ENCODE measurements around the gene ATE1. TPM values are rescaled to one million over a fixed set of nuclear protein-coding genes. Genes with fewer than 3 reads are reported as not detected.

ATE1 gene
- total RNA-seq, 1 donor from 2014 or later = 24.9 TPM

DNA sequence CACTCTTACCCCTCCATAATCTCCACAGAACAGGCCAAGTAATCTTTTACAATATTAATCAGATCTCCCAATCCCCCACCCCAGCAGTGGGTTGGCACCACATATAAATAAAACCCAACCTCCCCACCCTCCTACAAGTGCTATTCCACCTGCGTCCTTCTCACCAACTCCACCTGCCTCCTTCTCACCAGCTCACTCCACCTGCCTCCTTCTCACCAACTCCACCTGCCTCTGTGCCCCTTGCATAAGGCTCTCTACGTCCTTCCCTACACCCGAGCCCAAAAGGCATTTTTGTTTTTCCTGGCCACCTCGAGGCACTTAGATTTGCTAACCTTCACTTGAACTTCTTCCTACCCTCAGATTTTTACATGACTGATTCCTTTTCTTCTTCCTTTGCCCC is 89.7 kb downstream of the ATE1 start:
- H3K4me3 ChIP-seq (ENCODE audit: low read depth, low read length) = no peak overlapping the region
- TF ChIP-seq, protein P1, sequence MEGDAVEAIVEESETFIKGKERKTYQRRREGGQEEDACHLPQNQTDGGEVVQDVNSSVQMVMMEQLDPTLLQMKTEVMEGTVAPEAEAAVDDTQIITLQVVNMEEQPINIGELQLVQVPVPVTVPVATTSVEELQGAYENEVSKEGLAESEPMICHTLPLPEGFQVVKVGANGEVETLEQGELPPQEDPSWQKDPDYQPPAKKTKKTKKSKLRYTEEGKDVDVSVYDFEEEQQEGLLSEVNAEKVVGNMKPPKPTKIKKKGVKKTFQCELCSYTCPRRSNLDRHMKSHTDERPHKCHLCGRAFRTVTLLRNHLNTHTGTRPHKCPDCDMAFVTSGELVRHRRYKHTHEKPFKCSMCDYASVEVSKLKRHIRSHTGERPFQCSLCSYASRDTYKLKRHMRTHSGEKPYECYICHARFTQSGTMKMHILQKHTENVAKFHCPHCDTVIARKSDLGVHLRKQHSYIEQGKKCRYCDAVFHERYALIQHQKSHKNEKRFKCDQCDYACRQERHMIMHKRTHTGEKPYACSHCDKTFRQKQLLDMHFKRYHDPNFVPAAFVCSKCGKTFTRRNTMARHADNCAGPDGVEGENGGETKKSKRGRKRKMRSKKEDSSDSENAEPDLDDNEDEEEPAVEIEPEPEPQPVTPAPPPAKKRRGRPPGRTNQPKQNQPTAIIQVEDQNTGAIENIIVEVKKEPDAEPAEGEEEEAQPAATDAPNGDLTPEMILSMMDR (IDR thresholded peaks at IDR 0.05; ENCODE audit: insufficient read depth, low read length, poor library complexity, severe bottlenecking) = no peak
- no peaks in the 10 kb centered on the region for H3K27me3 ChIP-seq (ENCODE audit: control insufficient read depth, insufficient read depth, low read length)
- no peak for DNase-seq (ENCODE audit: low read depth)
- no peaks in the 10 kb centered on the region for H3K36me3 ChIP-seq (ENCODE audit: control insufficient read depth, insufficient read depth, low read length)

DNA sequence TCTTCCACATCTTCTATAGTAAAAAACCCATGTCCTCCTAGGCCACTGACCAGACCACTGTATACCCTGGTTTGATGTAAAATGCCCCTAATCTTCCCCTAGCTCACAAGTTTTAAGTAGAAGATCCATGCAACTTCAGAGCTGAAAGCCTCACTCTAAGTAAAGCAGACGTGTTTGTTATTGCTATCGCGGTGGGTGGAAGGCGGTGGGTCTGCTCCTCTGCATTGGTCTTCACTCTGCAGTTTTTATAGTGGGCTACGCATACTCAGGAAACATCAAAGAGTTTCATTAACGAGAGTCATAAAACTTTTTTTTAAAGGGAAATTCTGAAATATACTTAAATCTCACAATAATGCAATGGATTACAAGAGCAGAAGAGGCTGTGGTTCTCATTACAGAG is 91.7 kb downstream of the ATE1 start:
- DNase-seq (ENCODE audit: low read depth) = no peak
- TF ChIP-seq, protein P1 (IDR thresholded peaks at IDR 0.05; ENCODE audit: insufficient read depth, low read length, poor library complexity, severe bottlenecking) = no peak
- Histone ChIP-seq H3K36me3 (ENCODE audit: control insufficient read depth, insufficient read depth, low read length) (no peaks in the 10 kb centered on the region), H3K4me3 (ENCODE audit: low read depth, low read length) (no peak overlapping the region), H3K27me3 (ENCODE audit: control insufficient read depth, insufficient read depth, low read length) (no peaks in the 10 kb centered on the region)

DNA sequence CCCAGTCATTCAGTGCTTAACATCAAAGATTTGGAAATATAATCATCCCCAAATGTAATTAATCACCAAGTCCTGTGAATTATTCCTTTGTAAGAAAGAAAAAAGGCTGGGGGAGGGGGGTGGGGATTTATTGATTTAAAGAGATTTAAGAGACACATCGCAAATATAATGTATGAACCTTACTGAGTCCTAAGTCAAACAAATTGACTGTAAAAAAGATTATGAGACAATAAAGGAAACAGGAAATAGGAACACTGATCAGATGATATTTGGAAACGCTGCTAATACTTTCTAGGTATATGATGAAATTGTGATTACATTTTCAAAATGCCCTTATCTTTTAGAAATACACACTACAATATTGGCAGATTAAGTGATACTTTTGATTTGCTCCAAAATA is 92.5 kb downstream of the ATE1 start:
- Histone ChIP-seq H3K4me3 (ENCODE audit: low read depth, low read length) (no peak overlapping the region), H3K36me3 (ENCODE audit: control insufficient read depth, insufficient read depth, low read length) (no peaks in the 10 kb centered on the region), H3K27me3 (ENCODE audit: control insufficient read depth, insufficient read depth, low read length) (no peaks in the 10 kb centered on the region)
- TF ChIP-seq, protein P1 (IDR thresholded peaks at IDR 0.05; ENCODE audit: insufficient read depth, low read length, poor library complexity, severe bottlenecking) = no peak
- DNase-seq (ENCODE audit: low read depth) = no peak

DNA sequence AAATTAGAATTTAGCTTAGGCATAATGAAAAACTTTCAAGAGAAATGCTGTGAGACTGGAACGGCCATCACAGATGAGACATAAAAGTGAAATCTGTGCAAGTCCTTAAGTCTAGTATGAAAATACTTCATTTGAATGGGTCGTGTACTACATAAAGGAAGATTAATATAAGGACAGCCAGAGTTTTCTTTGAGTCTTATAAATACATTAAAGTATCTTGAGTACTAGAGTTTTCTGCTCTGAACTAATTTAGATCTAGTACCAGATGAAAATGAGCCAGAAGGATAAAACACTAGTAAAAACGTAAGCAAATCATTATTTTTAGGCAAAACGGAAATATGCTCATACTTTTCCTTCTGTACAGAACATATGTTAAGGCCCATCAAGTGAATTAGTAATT is 93.1 kb downstream of the ATE1 start:
- no peak for DNase-seq (ENCODE audit: low read depth)
- no peaks in the 10 kb centered on the region for H3K27me3 ChIP-seq (ENCODE audit: control insufficient read depth, insufficient read depth, low read length)
- H3K4me3 ChIP-seq (ENCODE audit: low read depth, low read length) = no peak overlapping the region
- TF ChIP-seq, protein P1 (IDR thresholded peaks at IDR 0.05; ENCODE audit: insufficient read depth, low read length, poor library complexity, severe bottlenecking) = no peak
- no peaks in the 10 kb centered on the region for H3K36me3 ChIP-seq (ENCODE audit: control insufficient read depth, insufficient read depth, low read length)

DNA sequence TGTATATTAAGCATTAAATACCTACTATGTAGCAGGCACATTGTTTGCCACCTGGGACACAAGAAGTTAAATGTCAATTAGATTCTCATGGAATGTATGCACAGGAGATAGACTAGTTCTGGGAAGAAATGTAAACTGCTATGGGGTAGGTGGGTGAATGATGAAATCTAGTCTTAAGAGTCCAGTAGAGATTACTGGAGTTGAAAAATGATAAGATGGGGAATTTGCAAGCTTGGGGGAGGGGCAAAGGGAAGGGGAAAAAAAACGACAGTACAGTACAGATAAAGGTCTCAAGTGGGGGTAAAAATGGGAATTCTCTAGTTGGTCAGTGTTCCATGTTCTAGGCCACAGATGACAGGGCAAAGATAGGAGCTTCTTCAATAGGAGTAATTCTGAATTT is 94.4 kb downstream of the ATE1 start:
- H3K4me3 ChIP-seq (ENCODE audit: low read depth, low read length) = no peak overlapping the region
- TF ChIP-seq, protein P1 (IDR thresholded peaks at IDR 0.05; ENCODE audit: insufficient read depth, low read length, poor library complexity, severe bottlenecking) = no peak
- no peaks in the 10 kb centered on the region for H3K27me3 ChIP-seq (ENCODE audit: control insufficient read depth, insufficient read depth, low read length)
- no peak for DNase-seq (ENCODE audit: low read depth)
- no peaks in the 10 kb centered on the region for H3K36me3 ChIP-seq (ENCODE audit: control insufficient read depth, insufficient read depth, low read length)

DNA sequence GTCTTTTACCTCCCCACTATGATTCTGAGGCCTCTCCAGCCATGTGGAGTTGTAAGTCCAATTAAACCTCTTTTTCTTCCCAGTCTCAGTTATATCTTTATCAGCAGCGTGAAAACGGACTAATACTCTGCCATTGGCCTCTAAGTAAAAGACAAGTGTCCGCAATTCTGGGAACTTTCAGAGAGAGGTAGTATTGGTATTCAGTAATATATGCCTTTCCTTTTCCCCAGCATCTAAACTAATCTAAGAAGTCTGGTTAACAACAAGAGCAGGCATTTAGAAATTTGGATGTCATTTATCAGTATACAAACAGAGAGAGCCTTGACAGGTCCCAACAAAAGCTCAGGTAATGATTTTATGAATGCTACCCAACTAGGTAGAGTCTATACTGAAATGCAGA is 95.2 kb downstream of the ATE1 start:
- Histone ChIP-seq H3K36me3 (ENCODE audit: control insufficient read depth, insufficient read depth, low read length) (no peaks in the 10 kb centered on the region), H3K27me3 (ENCODE audit: control insufficient read depth, insufficient read depth, low read length) (no peaks in the 10 kb centered on the region), H3K4me3 (ENCODE audit: low read depth, low read length) (no peak overlapping the region)
- TF ChIP-seq, protein P1 (IDR thresholded peaks at IDR 0.05; ENCODE audit: insufficient read depth, low read length, poor library complexity, severe bottlenecking) = no peak
- DNase-seq (ENCODE audit: low read depth) = no peak

Data from kidney epithelial cell (primary cell).